Uterus (tissue), 4 donors: ENCODE measurements around the gene LRRC1. TPM values are rescaled to one million over a fixed set of nuclear protein-coding genes. Genes with fewer than 3 reads are reported as not detected.

ENCODE experiments used
- DNase-seq, 2 donors: peaks; one replicate each; pipeline ENCODE4 v3.0.0-alpha.2; 2019 to 2020
- H3K27ac ChIP-seq, 2 donors: fragments of 200-600 bp; sonication (generic); 1 replicate in 1 of 2; 2 replicates in 1 of 2; pipeline ENCODE4 v1.5.1; 2016 to 2018
- H3K27me3 ChIP-seq, 2 donors: fragments of 200-600 bp; sonication (generic); one replicate each; pipeline ENCODE4 v1.5.1; 2018 to 2019; ENCODE audit warnings: control low read depth in 1 of 2
- H3K36me3 ChIP-seq, 2 donors: fragments of 200-600 bp; sonication (generic); one replicate each; pipeline ENCODE4 v1.5.1; 2019; ENCODE audit warnings: control low read depth in 1 of 2
- H3K4me1 ChIP-seq, 2 donors: fragments of 200-600 bp; sonication (generic); one replicate each; pipeline ENCODE4 v1.5.1; 2018 to 2019; ENCODE audit warnings: control low read depth in 1 of 2
- H3K4me3 ChIP-seq, 2 donors: fragments of 200-600 bp; sonication (generic); 1 replicate in 1 of 2; 2 replicates in 1 of 2; pipeline ENCODE4 v1.5.1; 2018 to 2019; ENCODE audit warnings: mild to moderate bottlenecking in 1 of 2
- H3K9me3 ChIP-seq, 2 donors: fragments of 200-600 bp; sonication (generic); one replicate each; pipeline ENCODE4 v1.5.1; 2019; ENCODE audit warnings: control low read depth in 1 of 2
- POLR2A ChIP-seq, 2 donors: fragments of 450-650 bp; IDR thresholded peaks; one replicate each; pipeline ENCODE4 v1.6.1; 2016; ENCODE audit warnings: antibody characterized with exemption in 2 of 2, mild to moderate bottlenecking in 1 of 2, moderate library complexity in 1 of 2
- intact Hi-C: fragments of 100-400 bp; cut with DNase I; formaldehyde crosslinking; loops from one replicate; pipeline ENCODE4 v1.15.1; 2023; ENCODE audit warnings: low total_unique reads
- total RNA-seq, 4 donors: library from RNA; depleted of rRNA in 3 of 4; stranded (reverse); fragments of >200 nt in 3 of 4; gene quantifications; one replicate each; pipeline versions ENCODE4 v1.1.0 to v1.2.4, GENCODE V29; 2014 to 2023
- TF ChIP-seq, protein P1 (sequence below), 4 experiments: fragments of 200-600 bp in 2 of 4; fragments of 450-650 bp in 2 of 4; sonication (generic) in 2 of 4; IDR thresholded peaks; one replicate each; pipeline ENCODE4 v1.5.1; 2016 to 2019; ENCODE audit warnings: antibody characterized with exemption in 4 of 4, mild to moderate bottlenecking in 2 of 4, moderate library complexity in 1 of 4
- donor health status: DM: yes; HTN: yes; CAD: no.

LRRC1 gene
- total RNA-seq, 4 donors from 2014 or later = 4.4 to 39.7 (median 17.7) TPM

- Histone ChIP-seq H3K27ac (no peak overlapping the region), H3K4me1 (no peaks in the 10 kb centered on the region), H3K36me3 (no peaks in the 10 kb centered on the region), H3K27me3 (no peaks in the 10 kb centered on the region), H3K4me3 (no peak overlapping the region), H3K9me3 (peaks cover 0 to 2% of the 10 kb centered on the region in 2 donors)
- intact Hi-C loops = no loop called here
- TF ChIP-seq, protein P1, sequence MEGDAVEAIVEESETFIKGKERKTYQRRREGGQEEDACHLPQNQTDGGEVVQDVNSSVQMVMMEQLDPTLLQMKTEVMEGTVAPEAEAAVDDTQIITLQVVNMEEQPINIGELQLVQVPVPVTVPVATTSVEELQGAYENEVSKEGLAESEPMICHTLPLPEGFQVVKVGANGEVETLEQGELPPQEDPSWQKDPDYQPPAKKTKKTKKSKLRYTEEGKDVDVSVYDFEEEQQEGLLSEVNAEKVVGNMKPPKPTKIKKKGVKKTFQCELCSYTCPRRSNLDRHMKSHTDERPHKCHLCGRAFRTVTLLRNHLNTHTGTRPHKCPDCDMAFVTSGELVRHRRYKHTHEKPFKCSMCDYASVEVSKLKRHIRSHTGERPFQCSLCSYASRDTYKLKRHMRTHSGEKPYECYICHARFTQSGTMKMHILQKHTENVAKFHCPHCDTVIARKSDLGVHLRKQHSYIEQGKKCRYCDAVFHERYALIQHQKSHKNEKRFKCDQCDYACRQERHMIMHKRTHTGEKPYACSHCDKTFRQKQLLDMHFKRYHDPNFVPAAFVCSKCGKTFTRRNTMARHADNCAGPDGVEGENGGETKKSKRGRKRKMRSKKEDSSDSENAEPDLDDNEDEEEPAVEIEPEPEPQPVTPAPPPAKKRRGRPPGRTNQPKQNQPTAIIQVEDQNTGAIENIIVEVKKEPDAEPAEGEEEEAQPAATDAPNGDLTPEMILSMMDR (IDR thresholded peaks at IDR 0.05) = no peak
- TF ChIP-seq POLR2A (IDR thresholded peaks at IDR 0.05) = no peak
- DNase-seq = no peak
Measured at GRCh38 chr6:53874964-53875363, 80.2 kb downstream of the LRRC1 start.

DNA sequence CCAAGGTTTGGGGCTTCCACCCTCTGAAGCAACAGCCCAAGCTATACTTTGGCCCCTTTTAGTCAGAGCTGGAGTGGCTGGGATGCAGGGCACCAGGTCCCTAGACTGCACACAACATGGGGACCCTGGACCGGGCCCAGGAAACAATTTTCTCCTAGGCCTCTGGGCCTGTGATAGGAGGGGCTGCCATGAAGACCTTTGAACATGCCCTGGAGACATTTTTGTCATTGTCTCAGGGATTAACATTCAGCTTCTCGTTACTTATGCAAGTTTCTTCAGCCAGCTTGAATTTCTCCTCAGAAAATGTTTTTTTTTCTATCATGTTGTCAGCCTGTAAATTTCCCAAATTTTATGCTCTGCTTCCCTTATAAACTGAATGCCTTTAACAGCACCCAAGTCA, 82.3 kb downstream of the LRRC1 start:
- Histone ChIP-seq H3K4me3 (no peak overlapping the region), H3K4me1 (no peaks in the 10 kb centered on the region), H3K9me3 (peaks cover 0 to 2% of the 10 kb centered on the region in 2 donors), H3K27me3 (no peaks in the 10 kb centered on the region), H3K27ac (no peak overlapping the region), H3K36me3 (no peaks in the 10 kb centered on the region)
- TF ChIP-seq, protein P1 (IDR thresholded peaks at IDR 0.05) = no peak
- TF ChIP-seq POLR2A (IDR thresholded peaks at IDR 0.05) = no peak
- DNase-seq = no peak
- intact Hi-C loops = no loop called here

GRCh38 chr6:53878808-53879207, 84.0 kb downstream of the LRRC1 start:
- Histone ChIP-seq H3K36me3 (no peaks in the 10 kb centered on the region), H3K4me1 (no peaks in the 10 kb centered on the region), H3K27ac (no peak overlapping the region), H3K4me3 (no peak overlapping the region), H3K27me3 (no peaks in the 10 kb centered on the region), H3K9me3 (no peaks in the 10 kb centered on the region)
- DNase-seq = no peak
- TF ChIP-seq, protein P1 (IDR thresholded peaks at IDR 0.05) = no peak
- TF ChIP-seq POLR2A (IDR thresholded peaks at IDR 0.05) = no peak
- intact Hi-C loops = no loop called here

DNA sequence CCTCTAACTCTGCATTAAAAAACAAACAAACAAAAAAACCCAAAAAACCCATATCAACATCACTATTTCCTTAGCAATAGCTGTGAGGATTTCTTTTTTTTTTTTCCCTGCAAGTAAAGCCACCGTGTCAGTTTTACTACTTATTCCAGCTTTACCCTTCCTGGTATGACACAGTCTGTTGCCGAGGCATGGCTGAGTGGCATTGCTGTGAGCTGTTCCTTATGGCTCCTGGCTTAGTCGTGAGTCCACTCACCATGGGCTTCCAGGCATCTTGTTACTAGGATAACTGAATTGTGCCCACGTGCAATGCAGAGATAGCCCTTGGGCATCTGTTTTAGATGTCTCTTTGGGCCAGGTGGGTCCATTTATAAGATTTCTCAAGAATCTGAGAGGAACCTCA, 84.8 kb downstream of the LRRC1 start:
- H3K27me3 ChIP-seq = no peaks in the 10 kb centered on the region
- DNase-seq = no peak
- no peaks in the 10 kb centered on the region for H3K4me1 ChIP-seq
- no peaks in the 10 kb centered on the region for H3K9me3 ChIP-seq
- no peak overlapping the region for H3K4me3 ChIP-seq
- no peaks in the 10 kb centered on the region for H3K36me3 ChIP-seq
- TF ChIP-seq POLR2A (IDR thresholded peaks at IDR 0.05) = no peak
- TF ChIP-seq, protein P1 (IDR thresholded peaks at IDR 0.05) = no peak
- intact Hi-C loops = no loop called here
- no peak overlapping the region for H3K27ac ChIP-seq

- H3K4me1 ChIP-seq = no peaks in the 10 kb centered on the region
- intact Hi-C loops = no loop called here
- H3K4me3 ChIP-seq = no peak overlapping the region
- no peak overlapping the region for H3K27ac ChIP-seq
- no peak for DNase-seq
- no peak for TF ChIP-seq POLR2A (IDR thresholded peaks at IDR 0.05)
- TF ChIP-seq, protein P1 (IDR thresholded peaks at IDR 0.05) = no peak
- H3K9me3 ChIP-seq = no peaks in the 10 kb centered on the region
- no peaks in the 10 kb centered on the region for H3K27me3 ChIP-seq
- no peaks in the 10 kb centered on the region for H3K36me3 ChIP-seq
Measured at GRCh38 chr6:53887316-53887715, 92.5 kb downstream of the LRRC1 start.
